Stimulated activated CD4-positive, alpha-beta T cell treated with anti-CD3 and anti-CD28 coated beads, Interleukin-2, amount 100 ng/mL, for 48 hours (primary cell): ENCODE data around the gene OSBPL1A.
"Not testable (repeated sequence)": the region's sequence is repeated elsewhere in the genome, so short reads cannot be mapped to it uniquely, and the experiment has no call there.

Experiments used
- DNase-seq, 2 donors: peaks; one replicate each; pipeline ENCODE4 v3.0.0-alpha.2; 2020

OSBPL1A gene

DNA sequence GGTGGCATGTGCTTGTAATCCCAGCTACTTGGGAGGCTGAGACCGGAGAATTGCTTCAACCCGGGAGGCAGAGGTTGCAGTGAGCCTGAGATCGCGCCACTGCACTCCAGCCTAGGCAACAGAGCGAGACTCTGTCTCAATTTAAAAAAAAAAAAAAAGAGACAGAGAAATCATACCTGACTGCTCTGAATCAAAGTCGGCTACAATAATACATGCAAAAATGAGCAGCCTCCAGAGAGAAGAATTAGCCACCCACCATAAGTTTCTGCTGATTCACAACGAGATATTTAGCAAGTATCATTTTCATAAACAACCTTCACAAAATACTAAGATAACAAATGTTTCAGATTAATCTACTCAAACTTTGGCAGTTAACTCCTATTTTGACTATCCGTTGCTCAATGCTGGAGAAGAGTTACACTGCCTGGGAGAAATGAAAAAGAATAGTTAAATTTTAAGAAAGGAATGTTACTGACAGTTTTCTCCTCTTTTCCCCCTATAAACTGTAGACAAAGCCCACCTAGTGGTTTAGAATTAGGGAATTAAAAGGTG is 1.5 kb downstream of the OSBPL1A start:
- no peak for DNase-seq

DNA sequence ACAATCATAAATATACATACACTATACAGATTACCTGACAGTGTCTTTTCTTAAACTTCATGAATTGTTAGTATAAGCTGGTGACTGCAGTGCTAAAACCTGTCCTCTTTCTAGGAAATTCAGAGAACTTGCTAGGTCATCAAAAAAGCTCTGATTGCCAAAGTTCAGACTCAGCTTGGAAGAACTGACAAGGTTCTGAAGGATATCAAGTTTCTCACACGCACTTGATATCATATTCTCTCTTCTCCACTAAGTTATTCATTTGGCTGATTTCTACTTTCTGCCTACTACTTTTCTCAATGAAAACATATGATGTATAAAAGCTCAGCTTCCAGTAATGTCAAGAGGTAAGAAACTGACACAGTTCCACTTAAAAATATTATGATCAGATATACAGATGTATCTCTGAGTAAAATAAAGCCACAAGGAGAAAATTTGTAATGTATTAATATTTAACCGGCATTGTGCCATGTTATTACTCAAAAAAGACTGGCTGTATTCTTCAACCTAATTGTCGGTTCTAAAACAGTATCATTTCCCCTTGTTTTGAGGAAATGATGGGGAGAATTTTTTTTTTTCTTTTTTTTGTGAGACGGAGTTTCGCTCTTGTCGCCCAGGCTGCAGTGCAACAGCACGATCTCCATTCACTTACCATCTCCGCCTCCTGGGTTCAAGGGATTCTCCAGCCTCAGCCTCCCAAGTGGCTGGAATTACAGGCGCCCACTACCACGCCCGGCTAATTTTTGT is 2.4 kb downstream of the OSBPL1A start:
- no peak for DNase-seq

DNA sequence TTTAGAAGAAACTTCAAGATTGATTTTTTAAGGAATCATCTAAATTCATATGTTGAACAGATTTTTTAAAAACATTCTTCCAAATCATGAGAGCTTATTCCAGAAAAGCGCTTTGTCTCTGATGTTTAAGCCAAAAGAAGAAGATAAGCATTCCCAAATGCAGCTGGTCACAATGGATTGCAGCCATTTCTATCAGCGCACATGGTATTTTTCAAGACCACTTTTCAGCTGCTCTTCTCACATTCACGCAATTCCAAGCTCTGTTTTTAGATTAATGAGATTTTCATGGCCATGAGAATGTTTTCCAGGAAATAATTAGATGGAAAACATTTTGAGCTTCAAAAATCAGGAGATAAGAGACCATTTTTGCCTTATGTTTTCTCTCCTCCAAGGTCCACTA is 8.7 kb downstream of the OSBPL1A start:
- DNase-seq: no peak

DNA sequence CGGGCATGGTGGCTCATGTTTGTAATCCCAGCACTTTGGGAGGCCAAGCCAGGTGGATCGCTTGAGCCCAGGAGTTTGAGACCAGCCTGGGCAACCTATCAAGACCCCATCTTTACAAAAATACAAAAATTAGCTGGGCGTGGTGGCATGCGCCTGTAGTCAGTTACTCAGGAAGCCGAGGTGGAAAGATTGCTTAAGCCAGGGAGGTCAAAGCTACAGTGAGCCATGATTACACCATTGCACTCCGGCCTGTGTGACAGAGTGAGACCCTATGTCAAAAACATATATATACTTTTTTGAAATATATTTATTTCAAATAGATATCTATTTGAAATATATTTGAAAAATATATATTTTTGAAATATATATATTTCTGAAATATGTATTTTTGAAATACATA is 10.9 kb downstream of the OSBPL1A start:
- DNase-seq: no peak

DNA sequence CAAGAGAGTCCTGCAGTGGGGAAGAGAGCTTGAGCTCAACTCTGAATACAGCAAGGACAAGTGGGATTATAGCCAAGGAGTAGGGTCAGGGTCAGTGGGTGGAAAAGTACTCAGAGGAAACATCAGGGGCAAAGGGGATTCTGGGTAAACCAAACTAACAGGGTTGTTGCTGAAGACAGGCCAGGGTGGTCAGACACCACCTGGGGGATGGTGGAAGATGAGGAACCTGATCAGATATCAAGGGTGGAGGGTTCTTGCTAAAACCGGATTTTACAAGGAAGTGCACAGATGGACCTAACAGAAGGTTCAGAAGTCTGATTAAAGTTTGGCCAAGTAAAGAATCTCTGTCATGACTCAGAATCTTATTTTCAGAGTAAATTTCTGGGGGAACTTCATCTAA is 16.5 kb downstream of the OSBPL1A start:
- no peak for DNase-seq

DNA sequence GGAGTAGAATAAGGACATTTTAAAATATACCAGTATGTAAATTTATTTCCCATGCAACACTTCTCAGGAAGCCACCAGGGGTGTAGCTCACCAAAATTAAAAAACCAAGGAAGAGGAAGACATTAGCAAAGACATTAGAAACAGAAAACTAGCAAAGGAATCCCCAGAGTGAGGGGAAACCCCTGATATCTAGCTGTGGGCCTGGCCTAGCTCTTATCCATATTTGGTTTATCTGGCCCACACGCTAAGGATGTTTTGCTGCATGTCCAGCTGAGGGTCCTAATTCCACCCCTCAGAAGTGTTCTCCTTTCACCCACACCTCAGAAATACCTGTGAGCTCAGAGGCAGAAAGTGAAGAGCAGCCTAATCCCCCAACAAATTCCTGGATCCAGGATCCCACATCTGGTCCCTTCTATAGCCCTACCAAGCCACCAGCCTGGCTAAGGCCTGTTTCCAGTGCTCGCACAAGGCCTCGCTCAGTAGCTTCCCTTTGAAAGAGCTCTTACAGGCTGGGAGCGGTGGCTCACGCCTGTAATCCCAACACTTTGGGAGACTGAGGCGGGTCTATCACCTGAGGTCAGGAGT is 17.4 kb downstream of the OSBPL1A start:
- no peak for DNase-seq

DNA sequence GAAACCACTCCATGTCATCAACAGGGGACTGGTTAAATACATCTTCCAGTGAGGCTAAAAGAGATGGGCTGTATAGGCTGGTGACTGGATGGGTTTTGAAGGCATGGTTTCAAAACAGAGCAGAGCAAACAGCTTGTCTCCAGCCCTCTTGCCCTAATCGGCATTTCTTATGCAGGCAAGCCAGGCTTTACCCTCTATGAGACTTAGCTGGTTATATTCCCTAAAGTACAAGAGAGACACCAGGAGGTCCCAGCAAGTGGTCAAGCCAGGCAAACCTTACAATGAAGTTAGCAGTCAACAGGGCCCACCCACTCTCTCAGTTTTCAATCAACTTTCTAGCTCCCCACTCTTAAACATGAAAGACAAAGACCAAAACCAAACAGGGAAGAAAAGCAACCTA is 19.0 kb downstream of the OSBPL1A start:
- DNase-seq: no peak

DNA sequence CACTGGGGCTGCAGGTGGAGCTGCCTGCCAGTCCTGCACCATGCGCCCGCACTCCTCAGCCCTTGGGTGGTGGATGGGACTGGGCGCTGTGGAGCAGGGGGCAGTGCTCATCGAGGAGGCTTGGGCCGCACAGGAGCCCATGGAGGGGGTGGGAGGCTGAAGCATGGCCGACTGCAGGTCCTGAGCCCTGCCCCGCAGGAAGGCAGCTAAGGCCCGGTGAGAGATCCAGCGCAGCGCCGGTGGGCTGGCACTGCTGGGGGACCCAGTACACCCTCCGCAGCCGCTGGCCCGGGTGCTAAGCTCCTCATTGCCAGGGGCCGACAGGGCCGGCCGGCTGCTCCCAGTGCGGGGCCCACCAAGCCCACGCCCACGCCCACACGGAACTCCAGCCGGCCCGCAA is 21.1 kb downstream of the OSBPL1A start:
- DNase-seq: not testable (repeated sequence)

DNA sequence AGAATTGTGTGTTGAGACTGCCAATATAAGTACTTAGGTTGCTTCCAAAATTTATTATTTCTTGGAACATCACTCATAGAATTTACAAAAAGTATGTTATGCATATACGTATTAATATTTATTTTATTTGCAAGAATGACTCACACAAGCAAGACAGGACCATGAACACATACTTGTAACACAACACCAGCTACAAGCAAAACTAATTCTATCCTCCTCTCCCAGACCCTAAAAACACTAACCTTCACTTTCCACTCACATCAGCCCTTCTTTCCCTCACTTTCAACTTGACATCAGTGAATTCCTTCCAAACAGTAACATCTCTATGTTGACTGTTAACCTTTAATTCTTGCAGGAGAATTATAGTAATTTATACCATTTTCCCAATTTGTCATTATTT is 24.3 kb downstream of the OSBPL1A start:
- DNase-seq: no peak

DNA sequence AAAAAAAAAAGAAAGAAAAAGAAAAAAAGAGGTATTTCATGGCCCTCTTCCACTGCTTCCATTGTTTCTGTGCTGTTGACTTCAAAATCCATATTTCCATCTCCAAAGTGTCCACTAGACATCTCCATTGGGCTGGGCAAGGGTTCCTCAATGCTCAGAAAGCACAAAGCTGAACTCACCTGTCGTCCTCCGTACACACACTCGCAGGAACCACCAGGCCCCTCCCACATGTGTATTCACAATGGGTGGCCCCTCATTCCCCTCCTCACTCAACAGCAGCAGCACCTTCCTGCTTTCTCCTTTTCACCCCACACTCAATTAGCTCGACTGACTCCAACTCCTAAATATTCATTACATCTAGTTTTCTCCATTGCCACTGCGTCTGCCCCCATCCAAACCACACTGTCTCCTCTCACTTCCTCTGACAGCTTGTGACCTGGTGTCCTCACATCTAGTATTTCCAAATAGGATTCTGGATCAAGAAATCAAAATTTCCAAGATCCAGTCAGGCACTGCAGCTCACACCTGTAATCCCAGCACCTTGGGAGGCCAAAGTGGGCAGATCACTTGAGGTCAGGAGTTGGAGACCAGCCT is 25.2 kb downstream of the OSBPL1A start:
- no peak for DNase-seq

DNA sequence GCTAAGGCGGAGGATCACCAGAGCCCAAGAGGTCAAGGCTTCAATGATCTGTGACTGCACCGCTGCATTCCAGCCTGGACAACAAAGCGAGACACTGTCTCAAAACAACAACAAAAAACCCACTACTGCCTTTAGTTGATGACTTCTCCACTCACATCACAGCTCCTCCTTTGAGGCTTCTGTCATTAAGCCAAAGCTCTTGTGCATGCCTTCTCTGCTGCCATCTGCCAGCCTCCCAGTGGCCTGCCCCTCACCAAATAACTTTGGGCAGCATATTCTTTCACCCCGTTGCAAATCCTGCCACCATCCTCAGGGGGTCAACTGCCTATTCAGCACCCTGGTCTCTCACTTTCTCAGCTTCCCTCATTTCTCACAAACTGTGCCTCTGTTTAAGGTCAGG is 27.5 kb downstream of the OSBPL1A start:
- DNase-seq: no peak

DNA sequence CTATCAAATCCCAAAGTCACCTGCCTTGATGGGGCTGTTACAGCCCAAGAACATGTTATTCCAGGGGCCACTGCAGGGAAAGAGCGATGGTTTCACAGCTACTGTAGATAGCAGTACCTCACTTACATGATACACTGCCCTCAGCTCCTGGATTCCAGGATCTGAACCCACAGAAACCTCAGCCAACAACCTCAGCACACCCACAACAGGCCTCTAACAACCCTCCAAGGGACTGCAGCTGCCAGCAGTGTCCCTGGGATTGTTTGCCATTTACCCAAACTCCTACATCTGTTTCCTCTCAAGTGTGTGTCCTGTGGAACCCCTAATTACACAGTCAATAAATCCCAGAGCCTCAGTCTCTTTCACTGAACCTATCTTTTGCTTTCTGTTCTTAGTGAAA is 28.2 kb downstream of the OSBPL1A start:
- peak; percentile 33 to 37 for DNase-seq

DNA sequence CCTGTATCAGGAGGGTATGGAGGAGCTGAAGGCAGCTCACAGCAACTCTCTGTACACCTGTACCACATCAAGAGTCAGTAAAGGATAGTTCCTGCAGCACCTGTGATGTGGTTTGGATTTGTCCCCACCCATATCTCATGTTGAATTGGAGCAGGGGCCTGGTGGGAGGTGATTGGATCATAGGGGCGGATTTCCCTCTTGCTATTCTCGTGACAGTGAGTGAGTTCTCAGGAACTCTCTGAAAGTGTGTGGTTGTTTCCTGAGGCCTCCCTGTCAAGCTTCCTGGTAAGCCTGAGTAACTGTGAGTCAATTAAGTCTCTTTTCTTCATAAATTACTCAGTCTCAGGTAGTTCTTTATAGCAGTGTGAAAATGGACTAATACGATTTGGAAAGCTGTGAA is 28.9 kb downstream of the OSBPL1A start:
- DNase-seq: peak; percentile 35 to 41

DNA sequence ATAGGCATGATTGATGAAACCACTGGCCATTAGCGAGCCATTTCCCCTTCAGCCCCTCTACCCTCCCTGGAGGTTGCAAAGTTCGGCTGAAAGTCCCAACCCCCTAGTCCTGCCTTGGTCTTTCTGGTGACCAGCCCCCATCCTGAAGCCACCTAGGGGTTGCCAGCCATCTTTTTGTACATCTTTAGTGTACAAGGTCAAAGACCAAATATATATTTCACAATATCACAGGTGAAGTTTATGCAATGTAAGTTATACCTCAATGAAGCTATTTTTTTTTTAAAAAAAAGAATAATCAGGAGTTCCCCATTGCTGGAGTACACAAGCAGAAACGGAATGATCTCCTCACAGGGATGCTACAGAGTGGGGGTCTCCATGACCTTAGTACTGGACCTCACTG is 31.3 kb downstream of the OSBPL1A start:
- no peak for DNase-seq

DNA sequence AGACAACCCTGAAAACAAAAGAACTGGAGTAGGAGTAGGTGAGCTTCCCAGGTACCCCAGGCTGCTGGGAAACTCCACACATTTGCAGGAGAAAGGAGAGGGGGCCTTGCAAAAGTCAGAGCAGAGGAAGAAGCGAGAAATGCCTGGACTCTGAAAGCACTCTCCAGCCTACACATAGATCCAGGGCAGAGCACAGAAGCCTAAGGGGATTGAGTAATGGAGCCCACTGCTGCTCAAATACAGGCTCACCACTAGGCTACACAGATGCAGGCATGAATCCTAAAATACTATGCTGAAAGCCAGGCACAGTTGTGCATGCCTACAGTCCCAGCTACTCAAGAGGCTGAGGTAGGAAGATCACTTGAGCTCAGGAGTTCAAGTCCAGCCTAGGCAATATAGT is 33.4 kb downstream of the OSBPL1A start:
- DNase-seq: no peak

DNA sequence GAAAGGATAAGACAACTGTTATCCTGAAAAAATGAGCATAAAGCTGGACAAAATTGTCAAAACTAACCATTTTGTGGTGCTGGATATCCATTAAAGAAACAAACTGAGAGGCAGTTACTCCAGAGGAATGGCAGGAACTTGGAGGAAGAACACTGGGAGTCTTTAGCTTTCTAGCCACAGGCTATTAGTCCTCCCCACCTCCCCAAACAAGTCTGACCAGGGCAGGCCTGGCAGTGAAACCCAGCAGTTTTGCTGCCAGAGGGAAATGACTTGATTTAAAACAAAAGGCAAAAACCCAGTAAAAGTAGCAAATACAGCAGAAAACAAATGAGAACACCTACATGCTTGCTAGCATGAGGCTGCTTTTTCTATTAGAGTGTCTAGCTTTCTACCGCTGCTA is 34.9 kb downstream of the OSBPL1A start:
- DNase-seq: no peak

DNA sequence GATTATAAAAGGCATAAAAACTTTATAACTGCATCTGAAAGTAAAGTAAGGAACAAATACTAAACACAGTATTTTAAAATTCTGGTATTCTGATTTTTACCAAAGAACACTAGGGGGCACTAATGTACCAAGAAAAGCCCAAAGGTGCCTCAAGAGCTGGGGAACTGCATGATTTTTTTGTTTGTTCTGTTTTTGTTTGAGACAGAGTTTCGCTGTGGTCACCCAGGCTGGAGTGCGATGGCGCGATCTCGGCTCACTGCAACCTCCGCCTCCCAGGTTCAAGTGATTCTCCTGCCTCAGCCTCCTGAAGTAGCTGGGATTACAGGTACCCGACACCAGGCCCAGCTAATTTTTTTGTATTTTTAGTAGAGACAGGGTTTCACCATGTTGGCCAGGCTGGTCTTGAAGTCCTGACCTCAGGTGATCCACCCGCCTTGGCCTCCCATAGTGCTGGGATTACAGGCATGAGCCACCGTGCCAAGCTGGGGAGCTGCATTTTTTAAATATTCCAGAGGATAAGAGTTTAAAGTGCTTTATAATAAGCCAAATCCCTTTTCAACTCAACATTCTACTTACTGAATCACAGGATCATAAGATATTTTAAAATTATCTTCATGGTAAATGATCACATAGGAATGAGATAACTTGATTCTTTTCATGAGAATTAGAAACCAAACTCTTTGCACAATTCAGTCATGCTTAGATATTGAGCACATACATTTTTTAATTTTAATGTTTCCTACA is 37.7 kb downstream of the OSBPL1A start:
- not testable (repeated sequence) for DNase-seq

DNA sequence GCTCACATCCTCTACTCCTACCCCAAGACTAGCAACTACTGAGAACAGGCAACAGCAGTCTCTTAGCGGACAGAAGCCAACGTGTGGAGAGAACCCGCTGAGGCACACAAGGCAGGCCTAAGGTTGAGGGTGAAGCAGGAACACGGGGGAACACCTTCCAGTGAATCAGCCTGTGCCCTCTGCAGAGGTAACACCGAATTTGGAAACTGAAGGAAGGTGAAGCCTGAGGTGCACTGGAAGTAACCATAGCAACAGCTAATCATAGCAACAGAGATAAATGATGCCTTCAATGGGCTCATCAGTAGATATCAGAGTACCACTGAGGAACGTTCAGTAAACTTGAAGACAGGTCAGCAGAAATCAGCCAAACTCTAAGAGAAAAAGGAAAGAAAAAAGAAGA is 43.3 kb downstream of the OSBPL1A start:
- no peak for DNase-seq

DNA sequence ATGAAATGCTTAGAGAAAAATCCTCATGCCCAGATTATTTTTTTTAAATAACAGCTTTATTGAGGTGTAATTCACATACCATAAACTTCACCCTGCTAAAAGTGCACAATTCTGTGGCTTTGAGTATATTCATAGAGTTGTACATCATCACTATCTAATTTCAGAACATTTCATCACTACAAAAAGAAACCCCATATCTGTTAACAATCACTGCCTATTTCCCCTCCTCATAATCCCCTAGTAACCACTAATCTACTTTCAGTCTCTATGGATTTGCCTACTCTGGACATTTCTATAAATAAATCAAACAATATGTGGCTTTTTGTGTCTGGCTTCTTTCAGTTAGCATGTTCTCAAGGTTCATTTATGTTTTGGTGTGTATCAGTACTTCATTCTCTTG is 51.4 kb downstream of the OSBPL1A start:
- DNase-seq: no peak

DNA sequence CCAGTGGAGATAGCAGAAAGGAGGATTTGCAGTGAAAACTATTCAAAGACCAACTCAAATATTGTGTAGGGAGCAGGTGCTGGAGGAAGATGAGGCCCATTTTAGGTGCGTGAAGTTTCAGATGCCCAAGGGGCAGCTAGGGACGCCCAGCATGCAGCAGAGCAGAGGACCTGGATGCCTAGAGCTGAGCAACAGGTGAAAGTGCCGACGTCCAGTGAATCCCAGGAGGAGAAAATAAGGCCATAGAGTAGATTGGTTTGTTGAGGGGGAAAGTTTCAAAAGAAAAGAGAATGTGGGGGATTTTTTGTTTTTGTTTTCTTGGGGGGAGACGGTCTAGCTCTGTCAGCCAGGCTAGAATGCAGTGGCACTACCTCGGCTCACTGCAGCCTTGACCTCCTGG is 53.1 kb downstream of the OSBPL1A start:
- DNase-seq: no peak

DNA sequence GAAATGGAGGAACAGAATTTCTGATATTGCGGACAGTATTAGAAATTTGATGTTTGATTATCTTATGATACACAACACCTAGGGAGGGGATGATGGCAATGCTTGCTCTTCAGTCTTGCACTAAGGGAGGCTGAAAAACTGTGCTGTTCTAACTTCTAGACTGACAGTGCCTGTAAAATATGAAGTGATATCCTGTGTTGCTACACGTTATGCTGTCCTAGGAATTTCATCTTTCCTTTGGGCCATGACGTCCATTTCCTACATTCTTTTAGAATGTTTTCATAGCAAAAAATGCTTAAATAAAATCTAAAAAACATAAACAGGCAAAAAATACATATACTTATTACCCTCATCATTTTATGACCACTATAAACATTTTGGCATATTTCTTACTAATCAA is 55.3 kb downstream of the OSBPL1A start:
- no peak for DNase-seq

DNA sequence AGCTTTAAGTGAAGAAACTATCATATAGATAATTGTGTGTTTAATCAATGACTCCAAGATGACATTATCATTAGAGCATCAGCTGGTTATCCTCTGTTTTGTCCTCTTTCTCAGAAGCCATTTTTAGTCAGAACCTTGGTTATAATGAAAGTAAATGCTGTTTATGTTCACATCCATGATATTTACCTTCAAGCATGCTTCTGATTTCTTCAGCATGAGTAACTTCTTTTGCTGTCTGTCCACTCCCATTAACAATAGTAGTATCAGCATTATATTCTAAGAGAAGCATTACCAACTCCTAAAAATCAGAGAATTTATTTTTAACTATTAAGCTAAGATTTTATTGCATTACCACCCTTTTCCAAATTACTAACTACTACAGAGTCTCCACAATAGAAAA is 56.3 kb downstream of the OSBPL1A start:
- no peak for DNase-seq

DNA sequence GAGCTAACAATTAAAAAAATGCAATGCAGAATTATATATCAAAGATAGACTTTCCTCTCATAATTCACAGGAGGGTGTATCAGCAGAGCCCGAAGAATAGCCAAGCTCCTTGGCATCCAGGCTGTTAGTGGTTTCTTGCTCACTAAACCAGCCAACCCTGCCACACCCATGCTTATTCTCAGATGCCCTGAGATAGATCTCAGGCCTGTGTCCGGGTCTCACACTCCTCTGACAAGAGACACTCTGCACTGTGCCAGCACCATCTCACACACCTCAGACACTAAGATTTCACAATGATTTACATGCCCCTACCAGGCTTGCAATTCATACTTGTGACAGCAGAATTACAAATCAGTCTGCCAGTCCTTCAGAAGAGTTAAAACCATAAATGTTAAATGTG is 64.5 kb downstream of the OSBPL1A start:
- DNase-seq: no peak

DNA sequence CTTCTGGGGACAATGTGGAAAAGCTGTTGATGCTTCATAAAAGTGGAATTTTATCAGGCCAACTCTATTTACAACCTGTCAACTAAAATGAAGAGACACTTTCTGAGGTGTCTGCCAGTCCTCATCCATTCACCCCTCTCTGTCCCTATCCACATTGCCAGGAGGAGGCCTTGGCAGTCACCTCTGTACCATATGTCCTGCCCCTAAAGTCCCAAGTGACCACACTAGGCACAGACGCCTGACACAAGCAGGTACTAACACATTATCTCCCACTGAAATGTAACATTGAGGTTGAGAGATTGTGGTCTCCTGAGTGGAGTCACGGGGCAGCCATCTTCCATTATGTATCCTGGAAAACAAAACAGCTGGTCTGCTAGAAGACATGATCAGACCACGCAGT is 71.4 kb downstream of the OSBPL1A start:
- DNase-seq: no peak
